Measurements from ENCODE around the gene MAPK14.

Gene MAPK14

GRCh38 chr6:36098253-36098919, 70.8 kb downstream of the MAPK14 start:
- DNase-seq (ENCODE audit: insufficient read length, low spot score) (no peak), FAIRE-seq (no peak)

- DNase-seq (ENCODE audit: insufficient read length, low spot score) (no peak), FAIRE-seq (no peak)
Measured at GRCh38 chr6:36098920-36099647, 71.5 kb downstream of the MAPK14 start.

GRCh38 chr6:36099869-36100483, 72.4 kb downstream of the MAPK14 start:
- FAIRE-seq (no peak), DNase-seq (ENCODE audit: insufficient read length, low spot score) (no peak)

GRCh38 chr6:36101691-36102090, 74.1 kb downstream of the MAPK14 start:
- DNase-seq (ENCODE audit: insufficient read length, low spot score) (no peak), FAIRE-seq (no peak)

- DNase-seq (ENCODE audit: insufficient read length, low spot score) (no peak), FAIRE-seq (no peak)
Measured at GRCh38 chr6:36102853-36103252, 75.2 kb downstream of the MAPK14 start.

GRCh38 chr6:36104836-36105235, 77.2 kb downstream of the MAPK14 start:
- DNase-seq (ENCODE audit: insufficient read length, low spot score) (no peak), FAIRE-seq (no peak)

- DNase-seq (ENCODE audit: insufficient read length, low spot score) (no peak), FAIRE-seq (no peak)
Measured at GRCh38 chr6:36109092-36109491, 81.5 kb downstream of the MAPK14 start.

- DNase-seq (ENCODE audit: insufficient read length, low spot score) (no peak), FAIRE-seq (no peak)
Measured at GRCh38 chr6:36110050-36110449, 82.4 kb downstream of the MAPK14 start.

GRCh38 chr6:36110863-36111262, 83.3 kb downstream of the MAPK14 start:
- DNase-seq (ENCODE audit: insufficient read length, low spot score) (no peak), FAIRE-seq (no peak)

- DNase-seq (ENCODE audit: insufficient read length, low spot score) (no peak), FAIRE-seq (no peak)
Measured at GRCh38 chr6:36111526-36111925, 83.9 kb downstream of the MAPK14 start.

- FAIRE-seq (no peak), DNase-seq (ENCODE audit: insufficient read length, low spot score) (no peak)
Measured at GRCh38 chr6:36113049-36113448, 85.4 kb downstream of the MAPK14 start.

- FAIRE-seq (no peak), DNase-seq (ENCODE audit: insufficient read length, low spot score) (no peak)
Measured at GRCh38 chr6:36113703-36114102, 86.1 kb downstream of the MAPK14 start.

- DNase-seq (ENCODE audit: insufficient read length, low spot score) (no peak), FAIRE-seq (no peak)
Measured at GRCh38 chr6:36114798-36115408, 87.3 kb downstream of the MAPK14 start.

- DNase-seq (ENCODE audit: insufficient read length, low spot score) (no peak), FAIRE-seq (no peak)
Measured at GRCh38 chr6:36115412-36115811, 87.8 kb downstream of the MAPK14 start.

GRCh38 chr6:36116066-36116864, 88.7 kb downstream of the MAPK14 start:
- DNase-seq (ENCODE audit: insufficient read length, low spot score), result no peak
- FAIRE-seq, result no peak

GRCh38 chr6:36116943-36117342, 89.3 kb downstream of the MAPK14 start:
- FAIRE-seq (no peak), DNase-seq (ENCODE audit: insufficient read length, low spot score) (no peak)

GRCh38 chr6:36117658-36118549, 90.3 kb downstream of the MAPK14 start:
- no peak for FAIRE-seq

GRCh38 chr6:36118550-36119107, 91.0 kb downstream of the MAPK14 start:
- DNase-seq (ENCODE audit: insufficient read length, low spot score) (no peak), FAIRE-seq (no peak)

More at GRCh38 chr6:36117658-36118549, 90.3 kb downstream of the MAPK14 start:
- DNase-seq (ENCODE audit: insufficient read length, low spot score), result no peak

GRCh38 chr6:36119209-36119608, 91.6 kb downstream of the MAPK14 start:
- FAIRE-seq (no peak), DNase-seq (ENCODE audit: insufficient read length, low spot score) (no peak)
